Neuronal stem cell (in vitro differentiated cells): ENCODE measurements around the gene PLD1.

Experiments
- DNase-seq: peaks from one replicate; pipeline ENCODE4 v3.0.0-alpha.2; 2013; ENCODE audit warnings: low spot score
- H2AFZ ChIP-seq: one replicate; pipeline ENCODE4 v1.6.1; 2013; ENCODE audit warnings: mild to moderate bottlenecking, low read length, inconsistent platforms
- H2AK5ac ChIP-seq: 2 replicates; pipeline ENCODE4 v1.6.1; 2013; ENCODE audit warnings: low read depth, mild to moderate bottlenecking, inconsistent platforms, low read length, moderate library complexity, mixed read lengths
- H2BK120ac ChIP-seq: 2 replicates; pipeline ENCODE4 v1.6.1; 2013; ENCODE audit warnings: low read depth, mild to moderate bottlenecking, inconsistent platforms, low read length, moderate library complexity, mixed read lengths
- H2BK12ac ChIP-seq: one replicate; pipeline ENCODE4 v1.6.1; 2013; ENCODE audit warnings: low read length, inconsistent platforms
- H2BK15ac ChIP-seq: 2 replicates; pipeline ENCODE4 v1.6.1; 2013; ENCODE audit warnings: mild to moderate bottlenecking, low read length, inconsistent platforms, mixed read lengths
- H2BK5ac ChIP-seq: one replicate; pipeline ENCODE4 v1.6.1; 2013; ENCODE audit warnings: inconsistent platforms, mild to moderate bottlenecking, low read length, moderate library complexity
- H3K14ac ChIP-seq: one replicate; pipeline ENCODE4 v1.6.1; 2013; ENCODE audit warnings: low read length, inconsistent platforms
- H3K18ac ChIP-seq: 2 replicates; pipeline ENCODE4 v1.6.1; 2013; ENCODE audit warnings: low read length, inconsistent platforms
- H3K23ac ChIP-seq: 2 replicates; pipeline ENCODE4 v1.6.1; 2013; ENCODE audit warnings: low read depth, mild to moderate bottlenecking, mixed read lengths, low read length, inconsistent platforms; ENCODE audit not compliant: poor library complexity
- H3K27ac ChIP-seq: replicated peaks from 3 replicates; pipeline ENCODE4 v1.5.1; 2013; ENCODE audit warnings: low read length, inconsistent platforms
- H3K27me3 ChIP-seq, 3 experiments: 2 replicates each; pipeline ENCODE4 v1.6.1; 2013; ENCODE audit warnings: low read length in 3 of 3, mild to moderate bottlenecking in 2 of 3, inconsistent platforms in 1 of 3, low read depth in 1 of 3, mixed read lengths in 1 of 3, moderate library complexity in 1 of 3; ENCODE audit not compliant: control insufficient read depth in 3 of 3, insufficient read depth in 3 of 3
- H3K36me3 ChIP-seq, 2 donors: replicated peaks in 1 of 2; 2 replicates each; pipeline ENCODE4 v1.6.1; 2013; ENCODE audit warnings: low read length in 2 of 2; ENCODE audit not compliant: control insufficient read depth in 2 of 2, insufficient read depth in 2 of 2
- H3K4ac ChIP-seq: 2 replicates; pipeline ENCODE4 v1.6.1; 2013; ENCODE audit warnings: inconsistent platforms, mild to moderate bottlenecking, low read length, moderate library complexity
- H3K4me1 ChIP-seq, 2 donors: 1 replicate in 1 of 2; 2 replicates in 1 of 2; pipeline ENCODE4 v1.6.1; 2013; ENCODE audit warnings: low read length in 2 of 2, low read depth in 1 of 2; ENCODE audit not compliant: control insufficient read depth in 2 of 2, insufficient read depth in 1 of 2
- H3K4me2 ChIP-seq: one replicate; pipeline ENCODE4 v1.6.1; 2013; ENCODE audit warnings: mild to moderate bottlenecking, low read length, inconsistent platforms; ENCODE audit not compliant: insufficient read depth, poor library complexity, severe bottlenecking
- H3K4me3 ChIP-seq, 2 donors: 2 replicates each; pipeline ENCODE4 v1.5.1; 2013; ENCODE audit warnings: low read length in 2 of 2, mild to moderate bottlenecking in 2 of 2, inconsistent platforms in 1 of 2, moderate library complexity in 1 of 2
- H3K79me1 ChIP-seq: one replicate; pipeline ENCODE4 v1.6.1; 2013; ENCODE audit warnings: low read depth, mild to moderate bottlenecking, inconsistent platforms, low read length, moderate library complexity
- H3K9ac ChIP-seq: one replicate; pipeline ENCODE4 v1.6.1; 2013; ENCODE audit warnings: mild to moderate bottlenecking, low read depth, low read length, inconsistent platforms; ENCODE audit not compliant: poor library complexity
- H3K9me3 ChIP-seq, 2 donors: replicated peaks in 1 of 2; 2 replicates each; pipeline versions ENCODE3 to v1.6.1; 2013; ENCODE audit warnings: low read length in 2 of 2, mild to moderate bottlenecking in 2 of 2, inconsistent platforms in 1 of 2, low read depth in 1 of 2, mixed read lengths in 1 of 2, moderate library complexity in 1 of 2; ENCODE audit not compliant: control insufficient read depth in 2 of 2, insufficient read depth in 1 of 2
- H4K8ac ChIP-seq: one replicate; pipeline ENCODE4 v1.6.1; 2013; ENCODE audit warnings: low read depth, mild to moderate bottlenecking, inconsistent platforms, low read length, moderate library complexity
- H4K91ac ChIP-seq: one replicate; pipeline ENCODE4 v1.6.1; 2013; ENCODE audit warnings: low read length, low read depth, mild to moderate bottlenecking, inconsistent platforms; ENCODE audit not compliant: poor library complexity
- WGBS, 2 donors: extraction: QIAGEN DNeasy Blood & Tissue Kit; methylation state at CpG; one replicate each; pipeline ENCODE4 v1.1.7; 2013; ENCODE audit warnings: missing lambda C conversion rate in 2 of 2, mixed read lengths in 1 of 2; ENCODE audit not compliant: insufficient read length in 2 of 2, insufficient replicate concordance in 1 of 2; ENCODE audit errors: extremely low coverage in 2 of 2; 5-methylcytosine and 5-hydroxymethylcytosine counted together

Gene PLD1

DNA sequence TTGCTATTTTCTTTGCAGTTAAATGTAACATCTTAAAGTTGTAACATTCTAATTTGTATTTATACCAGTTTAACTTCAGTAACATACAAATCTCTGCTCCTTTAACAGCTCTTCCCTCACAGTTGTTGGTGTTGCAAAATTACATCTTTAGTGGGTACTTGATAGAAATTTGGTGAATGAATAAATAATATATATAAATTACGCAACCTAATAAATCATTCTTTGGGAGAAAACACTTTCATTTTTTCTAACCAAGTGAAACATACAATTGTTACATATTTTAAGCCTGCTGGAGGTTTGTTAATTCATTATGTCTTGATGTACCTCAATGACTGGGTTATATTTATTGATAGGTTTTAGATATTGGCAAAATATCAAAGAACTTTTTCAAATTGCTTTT, 118.8 kb downstream of the PLD1 start:
- no peak overlapping the region for H4K8ac ChIP-seq
- no peaks in the 10 kb centered on the region for H3K27me3 ChIP-seq
- DNase-seq = no peak
- H3K14ac ChIP-seq = no peak overlapping the region
- no peak overlapping the region for H3K4ac ChIP-seq
- no peak overlapping the region for H2BK15ac ChIP-seq
- H2BK120ac ChIP-seq = no peak overlapping the region
- peaks cover 0 to 2% of the 10 kb centered on the region in 2 donors for H3K4me1 ChIP-seq
- no peak overlapping the region for H3K4me2 ChIP-seq
- no peak overlapping the region for H2BK12ac ChIP-seq
- no peak overlapping the region for H3K4me3 ChIP-seq
- no peak overlapping the region for H3K27ac ChIP-seq
- no peak overlapping the region for H2BK5ac ChIP-seq
- no peaks in the 10 kb centered on the region for H3K79me1 ChIP-seq
- no peak overlapping the region for H3K9ac ChIP-seq
- H4K91ac ChIP-seq = no peak overlapping the region
- H2AK5ac ChIP-seq = no peak overlapping the region
- no CpG with 5 or more reads among the region's 1 CpG for WGBS, 2 donors
- H3K23ac ChIP-seq = no peak overlapping the region
- H3K36me3 ChIP-seq = no peaks in the 10 kb centered on the region
- no peak overlapping the region for H2AFZ ChIP-seq
- no peak overlapping the region for H3K18ac ChIP-seq
- H3K9me3 ChIP-seq = no peaks in the 10 kb centered on the region

DNA sequence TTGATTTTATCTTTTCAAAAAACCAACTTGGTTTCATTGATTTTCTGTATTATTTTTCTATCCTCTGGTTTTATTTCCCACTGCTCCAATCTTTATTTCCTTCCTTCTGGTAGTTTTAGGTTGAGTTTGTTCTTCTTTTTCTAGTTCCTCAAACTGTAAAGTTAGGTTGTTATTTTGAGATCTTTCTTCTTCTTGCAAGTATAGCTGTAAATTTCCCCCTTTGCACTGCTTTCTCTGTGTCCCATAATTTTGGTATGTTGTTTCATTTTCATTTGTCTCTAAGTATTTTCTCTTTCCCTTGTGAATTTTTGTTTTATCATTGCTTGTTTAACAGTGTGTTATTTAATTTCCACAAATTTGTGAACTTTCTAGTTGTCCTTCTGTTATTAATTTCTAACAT, 120.0 kb downstream of the PLD1 start:
- H4K8ac ChIP-seq = no peak overlapping the region
- no peak overlapping the region for H2AFZ ChIP-seq
- H3K27me3 ChIP-seq = no peaks in the 10 kb centered on the region
- no peak overlapping the region for H3K4me3 ChIP-seq
- H3K4me1 ChIP-seq = peaks cover 0 to 2% of the 10 kb centered on the region in 2 donors
- H3K9ac ChIP-seq = no peak overlapping the region
- no peak overlapping the region for H3K23ac ChIP-seq
- no peak overlapping the region for H2BK5ac ChIP-seq
- no peak for DNase-seq
- H4K91ac ChIP-seq = no peak overlapping the region
- H3K4ac ChIP-seq = no peak overlapping the region
- no peak overlapping the region for H3K27ac ChIP-seq
- H3K14ac ChIP-seq = no peak overlapping the region
- no peak overlapping the region for H3K18ac ChIP-seq
- H3K4me2 ChIP-seq = no peak overlapping the region
- no peaks in the 10 kb centered on the region for H3K9me3 ChIP-seq
- no peak overlapping the region for H2BK120ac ChIP-seq
- no peaks in the 10 kb centered on the region for H3K79me1 ChIP-seq
- H2AK5ac ChIP-seq = no peak overlapping the region
- H2BK12ac ChIP-seq = no peak overlapping the region
- H3K36me3 ChIP-seq = no peaks in the 10 kb centered on the region
- H2BK15ac ChIP-seq = no peak overlapping the region

DNA sequence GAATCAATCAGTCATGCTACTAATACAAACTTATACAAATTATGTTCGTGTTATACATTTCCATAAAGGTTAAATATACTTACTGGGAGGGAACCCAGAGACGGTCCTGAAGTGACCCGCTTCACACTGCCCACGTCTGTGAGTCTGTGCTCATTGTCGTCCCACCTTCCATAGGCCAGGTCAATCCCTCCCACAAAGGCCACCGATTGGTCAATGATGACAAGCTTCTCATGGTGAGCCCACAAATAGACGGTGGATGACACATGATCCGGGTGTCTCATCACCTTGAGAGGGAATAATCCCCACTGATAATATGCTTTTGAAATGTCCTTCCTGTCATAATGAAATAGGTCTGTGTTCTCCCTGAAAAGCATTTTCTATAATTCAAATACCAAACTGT, 121.7 kb downstream of the PLD1 start:
- Histone ChIP-seq H3K23ac (no peak overlapping the region), H3K14ac (no peak overlapping the region), H3K18ac (no peak overlapping the region), H4K91ac (no peak overlapping the region), H2BK12ac (no peak overlapping the region), H2BK15ac (no peak overlapping the region), H2AFZ (no peak overlapping the region), H3K36me3 (no peaks in the 10 kb centered on the region), H3K4me1 (peaks cover 0 to 2% of the 10 kb centered on the region in 2 donors), H3K9me3 (no peaks in the 10 kb centered on the region), H2AK5ac (no peak overlapping the region), H2BK5ac (no peak overlapping the region), H3K27ac (no peak overlapping the region), H3K9ac (no peak overlapping the region), H2BK120ac (no peak overlapping the region), H3K27me3 (peaks cover 0 to 1% (median 0%) of the 10 kb centered on the region in 3 experiments), H3K4me2 (no peak overlapping the region), H3K4ac (no peak overlapping the region), H3K79me1 (no peaks in the 10 kb centered on the region), H4K8ac (no peak overlapping the region), H3K4me3 (no peak overlapping the region)
- no CpG with 5 or more reads among the region's 8 CpGs for WGBS, 2 donors
- DNase-seq = no peak

DNA sequence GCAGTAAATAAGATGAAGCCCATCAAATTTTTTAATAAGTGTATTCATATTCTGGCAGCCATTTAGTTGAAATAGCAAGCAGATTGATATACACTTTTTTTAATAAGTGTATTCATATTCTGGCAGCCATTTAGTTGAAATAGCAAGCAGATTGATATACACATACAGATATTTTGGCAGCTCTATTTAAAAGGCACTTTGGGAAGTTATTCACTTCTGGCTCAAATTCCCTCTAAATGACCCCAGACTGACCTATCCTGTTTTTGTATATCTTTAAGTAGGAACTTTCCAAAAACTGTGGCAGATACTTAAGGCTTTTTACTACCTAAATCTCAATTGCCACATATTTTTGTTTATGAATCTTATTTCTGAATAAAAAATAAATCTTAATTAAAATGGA, 122.3 kb downstream of the PLD1 start:
- no peak overlapping the region for H2BK12ac ChIP-seq
- H3K18ac ChIP-seq = no peak overlapping the region
- no peak overlapping the region for H2BK15ac ChIP-seq
- no peak overlapping the region for H2AFZ ChIP-seq
- H3K27me3 ChIP-seq = peaks cover 0 to 1% (median 0%) of the 10 kb centered on the region in 3 experiments
- DNase-seq = no peak
- H3K4me2 ChIP-seq = no peak overlapping the region
- H3K36me3 ChIP-seq = no peaks in the 10 kb centered on the region
- H4K8ac ChIP-seq = no peak overlapping the region
- no peaks in the 10 kb centered on the region for H3K79me1 ChIP-seq
- H3K4me1 ChIP-seq = peaks cover 0 to 2% of the 10 kb centered on the region in 2 donors
- no peaks in the 10 kb centered on the region for H3K9me3 ChIP-seq
- no peak overlapping the region for H2BK120ac ChIP-seq
- H3K23ac ChIP-seq = no peak overlapping the region
- H3K4ac ChIP-seq = no peak overlapping the region
- H3K27ac ChIP-seq = no peak overlapping the region
- H2BK5ac ChIP-seq = no peak overlapping the region
- H2AK5ac ChIP-seq = no peak overlapping the region
- no peak overlapping the region for H3K4me3 ChIP-seq
- H3K9ac ChIP-seq = no peak overlapping the region
- no peak overlapping the region for H3K14ac ChIP-seq
- no peak overlapping the region for H4K91ac ChIP-seq
